Stimulated activated CD8-positive, alpha-beta memory T cell treated with anti-CD3 and anti-CD28 coated beads, Interleukin-15, amount 100 ng/mL, for 4 hours (primary cell): ENCODE results near the gene CLDND1.
A peak's percentile ranks its signal among the peaks of the same experiment; 100 is the strongest.

Experiments used
- DNase-seq, 2 donors: peaks; one replicate each; pipeline ENCODE4 v3.0.0-alpha.2; 2020; ENCODE audit warnings: low read depth in 2 of 2

The CLDND1 gene

DNA sequence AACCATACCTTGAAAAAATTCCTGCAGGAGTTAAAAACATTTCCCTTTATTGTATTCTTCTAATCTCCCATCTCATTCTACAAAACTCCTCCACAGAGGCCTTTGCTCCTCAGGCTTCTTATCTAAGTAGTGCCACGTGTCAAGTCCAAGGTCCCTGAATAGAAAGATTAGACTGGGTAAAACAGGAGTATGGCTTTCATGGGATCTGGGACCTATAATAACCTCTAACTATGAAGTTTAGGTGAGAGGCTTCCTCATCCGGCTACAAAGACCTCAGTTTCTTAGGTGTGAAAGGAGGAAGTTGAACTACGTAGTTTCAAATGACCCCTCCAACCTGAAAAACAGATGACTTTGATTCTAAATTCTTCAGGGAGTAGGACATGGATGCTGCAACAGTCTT is 29.1 kb upstream of the CLDND1 start:
- DNase-seq = no peak

DNA sequence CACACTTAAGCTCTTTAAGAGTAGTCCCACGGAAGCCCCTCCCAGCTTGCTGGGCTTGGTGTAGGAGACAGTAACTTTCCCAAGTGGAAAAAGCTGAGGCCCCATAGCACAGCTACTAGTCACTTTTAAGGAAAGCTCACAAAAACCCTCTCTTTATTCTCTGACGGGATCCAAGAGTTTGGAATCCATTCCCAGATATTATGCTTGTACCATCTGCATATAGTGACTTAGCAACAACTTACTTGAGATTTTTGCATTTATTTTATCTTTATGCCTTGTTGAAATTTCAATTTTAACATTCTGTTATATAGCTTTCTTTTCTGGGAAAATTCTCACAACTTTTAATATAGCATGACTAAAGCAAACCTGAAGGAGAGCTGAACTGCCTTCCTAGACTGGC is 28.5 kb upstream of the CLDND1 start:
- no peak for DNase-seq

DNA sequence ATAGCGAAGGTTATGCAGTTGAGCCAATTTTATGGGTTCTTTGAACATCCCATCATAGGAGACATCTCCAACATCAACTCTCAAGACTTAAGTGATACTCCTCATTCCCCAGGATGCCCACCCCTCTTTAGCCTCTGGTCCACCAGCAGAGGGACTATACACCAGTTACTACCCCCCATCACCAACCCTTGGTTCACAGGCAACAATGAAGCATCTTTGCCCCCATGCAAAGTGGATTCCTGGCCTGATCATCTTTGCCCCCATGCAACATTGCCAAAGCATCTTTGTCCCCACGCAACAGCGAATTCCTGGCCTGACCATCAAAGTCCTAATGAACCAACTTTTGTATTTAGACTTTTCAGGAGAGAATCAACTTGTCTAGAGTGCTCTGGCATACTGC is 28.1 kb upstream of the CLDND1 start:
- DNase-seq = no peak

DNA sequence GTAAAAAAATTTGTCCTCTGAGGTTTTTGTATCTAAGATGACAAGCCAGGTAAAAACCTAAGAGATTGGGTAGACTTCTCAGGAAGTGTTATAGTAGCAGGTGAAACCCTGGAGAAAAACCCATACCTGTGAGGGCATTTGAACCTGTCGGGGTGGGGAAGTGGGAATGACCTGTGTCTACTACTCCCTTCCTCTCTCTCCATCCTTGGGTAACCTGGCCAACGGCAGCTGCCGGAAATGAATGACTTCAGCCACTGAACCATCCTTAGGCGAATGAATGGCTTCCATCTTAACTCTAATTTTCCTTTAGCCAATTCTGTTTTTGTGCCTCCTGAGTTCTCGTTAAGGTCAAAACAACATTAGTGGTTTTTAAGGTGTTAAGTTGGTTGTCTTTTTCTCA is 25.8 kb upstream of the CLDND1 start:
- no peak for DNase-seq

DNA sequence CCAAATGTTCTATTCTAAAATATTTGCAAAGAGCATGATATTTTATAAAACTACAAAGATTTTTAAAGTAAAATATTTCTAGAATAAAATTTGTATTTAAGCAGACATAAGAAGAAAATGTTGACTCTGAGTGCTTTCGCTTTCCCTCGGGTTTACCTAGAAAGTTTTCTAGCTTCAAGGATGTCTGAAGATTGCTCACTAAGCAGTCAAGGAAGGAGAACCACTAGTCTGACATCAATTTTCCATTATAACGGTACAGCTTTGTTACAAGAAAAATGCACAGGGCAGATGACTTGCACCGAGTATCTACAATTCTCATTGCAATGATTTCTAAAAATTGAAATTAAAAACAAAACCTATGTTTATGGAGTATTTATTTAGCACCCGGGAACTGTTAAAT is 23.2 kb upstream of the CLDND1 start:
- DNase-seq = no peak

DNA sequence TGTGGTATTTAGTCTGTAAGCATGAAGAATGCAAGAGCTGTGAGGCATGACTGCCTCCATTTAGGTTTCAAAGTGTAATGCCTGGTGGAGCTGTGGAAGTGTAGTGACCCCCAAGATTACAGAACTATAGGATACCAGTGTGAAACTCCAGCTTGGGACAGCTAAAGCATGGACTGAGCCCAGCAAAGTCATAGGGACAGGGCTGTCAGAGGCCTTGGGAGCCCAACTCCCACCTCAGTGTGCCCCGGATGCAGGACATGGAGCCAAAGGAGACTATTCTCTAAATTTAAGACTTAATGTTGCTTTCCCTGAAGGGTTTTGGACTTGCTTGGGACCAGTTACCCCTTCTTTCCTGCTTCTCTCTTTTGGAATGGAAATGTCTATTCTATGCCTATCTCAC is 19.9 kb upstream of the CLDND1 start:
- no peak for DNase-seq

DNA sequence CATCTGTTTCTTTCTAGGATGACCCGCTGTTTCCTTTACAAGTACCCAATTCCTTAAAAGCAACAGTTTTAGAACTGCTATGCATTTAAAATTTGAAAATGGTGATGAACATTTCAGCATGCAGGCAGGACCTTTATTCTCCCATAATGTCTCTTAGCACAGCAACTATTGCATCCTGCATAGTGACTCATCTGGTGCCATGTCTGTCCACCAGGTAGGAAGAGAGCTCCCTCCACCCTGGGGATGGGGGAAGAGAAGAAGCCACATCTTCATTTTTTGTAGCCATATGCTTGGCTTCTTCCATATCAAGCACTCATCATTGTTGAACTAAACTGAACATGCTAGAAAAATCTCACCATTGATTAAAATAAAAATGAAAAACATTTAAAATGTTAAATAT is 19.0 kb upstream of the CLDND1 start:
- no peak for DNase-seq

DNA sequence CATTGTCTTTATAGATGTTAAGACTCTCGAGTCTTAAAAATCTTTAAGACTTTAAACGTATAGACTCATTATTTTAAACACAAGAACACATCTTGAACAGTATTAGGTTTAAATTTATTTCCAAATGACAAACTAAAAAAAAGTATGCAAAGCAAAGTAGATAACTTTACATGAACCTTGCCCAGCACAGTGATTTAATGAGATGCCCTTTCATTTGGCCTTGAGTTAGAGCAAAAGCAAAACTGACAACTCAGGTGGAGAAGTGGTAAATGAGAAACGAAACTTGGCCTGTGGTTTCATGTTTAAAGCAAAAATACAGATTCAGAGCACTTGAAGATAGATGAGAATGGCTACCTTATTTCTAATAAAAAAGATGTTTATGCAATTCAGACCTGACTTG is 17.6 kb upstream of the CLDND1 start:
- no peak for DNase-seq

DNA sequence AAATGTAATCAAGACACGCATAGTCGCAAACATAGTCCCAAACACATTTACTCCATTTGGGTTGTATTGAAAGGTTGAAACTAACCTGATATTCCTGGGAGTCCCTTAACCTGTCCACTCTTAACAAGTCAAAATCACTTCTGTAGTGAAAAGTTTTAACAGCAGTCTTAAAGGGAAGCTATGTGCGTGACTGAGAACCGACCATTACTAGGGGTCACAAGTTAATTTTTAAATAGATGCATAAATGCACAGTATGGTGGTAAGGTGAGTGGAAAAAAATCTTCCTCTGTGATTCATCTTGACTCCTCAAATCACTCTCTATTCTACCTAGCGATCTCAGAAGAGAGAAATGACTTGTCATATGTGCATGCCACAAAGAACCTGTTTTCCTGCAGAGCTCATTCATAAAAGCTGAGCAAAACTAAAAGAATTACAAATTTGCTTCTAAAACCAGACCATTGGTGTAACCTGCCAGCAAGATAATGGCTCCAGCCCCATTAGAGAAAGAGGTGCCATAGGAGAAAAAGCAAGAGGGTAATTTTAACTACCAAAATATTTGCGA is 13.8 kb upstream of the CLDND1 start:
- no peak for DNase-seq

DNA sequence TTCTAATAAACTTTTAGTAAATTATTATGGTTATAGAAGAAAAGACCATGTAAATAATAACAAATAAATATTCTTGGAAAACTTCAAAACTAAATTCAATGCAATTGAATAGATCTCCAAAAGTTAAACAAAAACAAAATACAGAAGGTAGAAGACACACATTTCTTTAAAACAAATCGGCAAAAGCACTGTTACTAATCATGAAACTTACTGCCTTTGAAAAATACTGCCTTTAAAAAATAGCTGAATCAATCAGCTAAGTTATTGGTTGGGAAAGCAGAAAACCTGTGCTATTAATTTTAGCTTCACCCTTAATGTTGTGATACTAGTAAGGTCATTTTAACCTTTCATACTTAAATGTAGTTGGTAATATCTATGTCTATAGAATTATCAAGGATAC is 12.0 kb upstream of the CLDND1 start:
- DNase-seq = no peak

DNA sequence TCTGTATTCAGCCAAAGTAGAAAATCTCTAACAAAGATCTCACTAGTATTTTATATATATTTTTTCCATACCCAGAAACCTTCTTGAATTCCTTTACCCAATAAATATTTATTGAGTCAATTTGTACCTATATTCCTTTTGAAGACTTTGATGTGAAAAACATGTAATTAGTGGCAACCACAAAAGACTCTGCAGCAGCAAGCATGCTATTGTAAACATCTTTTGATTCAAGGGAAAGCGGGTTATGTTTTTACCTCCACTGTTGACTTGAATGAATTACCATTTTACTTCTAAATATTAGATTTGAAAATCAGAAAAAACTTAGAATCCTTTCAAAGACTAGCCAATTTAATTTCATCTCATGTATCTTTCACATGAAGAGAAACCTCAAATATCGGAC is 11.5 kb upstream of the CLDND1 start:
- no peak for DNase-seq

DNA sequence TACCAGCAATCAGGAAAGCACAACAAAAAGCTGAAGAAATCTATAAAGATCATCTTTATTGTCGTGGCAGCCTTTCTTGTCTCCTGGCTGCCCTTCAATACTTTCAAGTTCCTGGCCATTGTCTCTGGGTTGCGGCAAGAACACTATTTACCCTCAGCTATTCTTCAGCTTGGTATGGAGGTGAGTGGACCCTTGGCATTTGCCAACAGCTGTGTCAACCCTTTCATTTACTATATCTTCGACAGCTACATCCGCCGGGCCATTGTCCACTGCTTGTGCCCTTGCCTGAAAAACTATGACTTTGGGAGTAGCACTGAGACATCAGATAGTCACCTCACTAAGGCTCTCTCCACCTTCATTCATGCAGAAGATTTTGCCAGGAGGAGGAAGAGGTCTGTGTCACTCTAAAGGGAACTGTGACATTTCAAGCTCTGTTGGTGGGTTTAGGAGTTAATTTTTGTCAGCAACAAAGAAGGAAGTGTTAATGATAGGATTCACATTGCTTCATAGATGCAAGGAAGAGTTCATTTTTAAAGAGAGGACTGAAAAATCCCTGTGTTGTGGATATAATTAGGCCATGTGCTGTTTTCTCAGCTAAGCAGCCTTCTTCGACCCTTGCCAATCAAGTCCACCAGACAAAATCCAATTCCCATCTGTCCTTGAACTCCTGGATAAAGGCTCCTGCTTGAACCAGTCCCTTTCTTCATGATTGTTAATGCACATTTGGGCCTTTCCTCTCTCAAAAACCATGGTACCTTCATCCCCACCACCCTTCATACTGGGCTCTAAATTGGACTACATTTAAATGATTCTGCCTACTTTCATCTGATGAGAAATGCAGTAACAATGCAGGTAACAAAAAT is 10.2 kb upstream of the CLDND1 start:
- DNase-seq = no peak

DNA sequence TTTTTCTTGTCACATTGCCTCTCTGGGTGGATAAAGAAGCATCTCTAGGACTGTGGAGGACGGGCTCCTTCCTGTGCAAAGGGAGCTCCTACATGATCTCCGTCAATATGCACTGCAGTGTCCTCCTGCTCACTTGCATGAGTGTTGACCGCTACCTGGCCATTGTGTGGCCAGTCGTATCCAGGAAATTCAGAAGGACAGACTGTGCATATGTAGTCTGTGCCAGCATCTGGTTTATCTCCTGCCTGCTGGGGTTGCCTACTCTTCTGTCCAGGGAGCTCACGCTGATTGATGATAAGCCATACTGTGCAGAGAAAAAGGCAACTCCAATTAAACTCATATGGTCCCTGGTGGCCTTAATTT is 9.6 kb upstream of the CLDND1 start:
- DNase-seq = no peak

DNA sequence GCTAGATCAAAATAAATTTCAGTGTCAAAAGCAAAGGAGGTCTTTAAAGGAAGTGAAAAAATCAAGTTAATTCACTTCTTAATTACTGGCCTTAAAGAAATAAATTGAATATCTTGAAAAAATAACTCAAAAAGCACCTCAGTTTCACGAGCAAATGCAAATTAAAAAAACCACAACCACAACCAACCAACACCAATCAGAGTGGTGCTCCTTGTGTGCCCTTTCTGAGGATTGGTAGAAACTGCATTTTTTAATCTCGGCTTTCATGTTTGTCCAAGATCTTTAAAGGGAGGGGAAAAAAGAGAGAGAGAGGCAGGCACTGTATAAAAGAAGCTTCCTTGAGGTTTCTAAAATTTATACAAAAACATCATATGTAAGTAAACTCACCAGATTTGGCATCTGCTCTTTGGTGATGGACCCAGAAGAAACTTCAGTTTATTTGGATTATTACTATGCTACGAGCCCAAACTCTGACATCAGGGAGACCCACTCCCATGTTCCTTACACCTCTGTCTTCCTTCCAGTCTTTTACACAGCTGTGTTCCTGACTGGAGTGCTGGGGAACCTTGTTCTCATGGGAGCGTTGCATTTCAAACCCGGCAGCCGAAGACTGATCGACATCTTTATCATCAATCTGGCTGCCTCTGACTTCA is 9.0 kb upstream of the CLDND1 start, which contains the start of gene GPR15:
Gene GPR15, plus strand, starts transcription at position 357 of the 653 bp plus-strand sequence. Its CDS starts 56 bp downstream, at position 413.
- no peak for DNase-seq

DNA sequence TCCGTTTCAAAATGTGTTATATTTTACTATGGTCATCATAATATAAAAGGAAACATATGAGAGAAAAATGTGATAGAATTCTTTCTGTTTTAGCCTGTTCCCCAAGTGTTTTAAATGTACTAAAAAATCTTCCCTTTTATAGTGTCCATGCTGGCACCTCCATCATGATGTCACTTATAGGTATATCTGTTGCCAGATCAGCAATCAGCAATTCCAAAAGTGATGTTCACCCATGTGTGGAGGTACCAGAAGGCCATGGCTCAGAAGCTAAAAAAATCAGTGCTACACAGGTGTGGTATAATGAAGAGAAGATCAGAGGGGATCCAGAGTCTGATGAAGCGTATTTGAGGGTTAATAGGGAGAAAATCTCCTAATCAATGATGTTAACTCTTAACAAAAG is 8.0 kb upstream of the CLDND1 start:
- DNase-seq = no peak

DNA sequence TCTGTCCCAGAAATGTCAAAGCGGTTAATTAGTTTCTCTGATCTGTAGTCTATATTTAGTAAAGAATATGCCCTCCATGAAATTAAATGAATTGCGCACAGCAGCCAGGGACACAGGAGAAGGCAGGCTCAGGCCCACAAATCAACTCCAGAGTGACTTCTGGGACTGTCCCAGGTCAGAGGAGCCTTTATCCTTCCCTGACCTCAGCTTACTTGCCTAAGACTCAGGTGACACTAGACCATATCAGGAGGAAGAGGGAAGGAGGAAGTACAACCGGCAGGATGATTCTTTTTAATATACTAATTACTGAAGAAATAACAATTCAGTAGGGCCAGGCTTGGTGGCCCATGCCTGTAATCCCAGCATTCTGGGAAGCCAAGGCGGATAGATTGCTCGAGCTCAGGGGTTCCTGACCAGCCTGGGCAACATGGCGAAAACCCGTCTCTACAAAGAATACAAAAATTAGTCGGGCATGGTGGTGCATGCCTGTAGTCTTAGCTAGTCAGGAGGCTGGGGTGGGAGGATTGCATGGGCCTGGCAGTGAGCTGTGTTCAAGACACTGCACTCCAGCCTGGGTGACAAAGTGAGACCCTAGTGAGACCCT is 7.3 kb upstream of the CLDND1 start:
- no peak for DNase-seq

DNA sequence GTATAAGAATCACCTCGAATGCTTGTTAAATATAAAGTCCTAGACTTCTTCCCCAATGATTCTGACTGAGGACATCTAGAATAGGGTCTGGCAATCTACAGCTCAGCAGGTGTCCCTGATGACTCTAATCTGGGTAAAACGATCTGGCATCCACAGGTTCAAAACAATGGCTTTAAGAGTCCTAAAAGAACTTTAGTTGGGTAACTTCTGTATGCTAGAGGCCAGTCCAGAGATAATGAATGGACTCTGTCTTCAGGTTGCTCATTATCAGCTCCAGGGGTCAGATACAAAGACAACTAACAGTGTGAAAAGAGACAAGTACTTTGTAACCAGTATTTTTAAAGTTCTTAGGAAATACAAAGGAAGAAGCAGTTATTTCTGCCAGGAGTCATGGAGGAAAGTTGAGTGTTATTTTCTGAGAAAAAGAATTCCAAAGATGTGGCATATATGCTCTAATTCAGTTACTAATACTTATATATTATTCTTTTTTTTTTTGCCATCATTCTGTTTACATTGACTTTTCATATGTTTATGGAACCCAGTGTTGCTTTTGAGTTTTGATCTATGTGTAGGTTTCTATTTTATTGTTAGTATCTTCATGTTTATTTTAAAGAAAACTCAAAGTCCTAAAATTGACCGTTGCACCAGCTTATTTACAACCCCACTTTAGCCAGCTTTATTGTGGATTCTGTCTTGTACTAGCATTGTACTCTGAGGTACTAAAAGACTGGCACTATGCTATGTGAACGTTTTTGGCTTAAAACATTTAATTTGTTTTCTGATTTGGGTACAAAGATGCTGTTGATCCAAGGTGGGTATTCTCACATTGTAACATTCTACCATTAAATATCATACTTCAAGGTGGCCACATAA is 6.0 kb upstream of the CLDND1 start:
- no peak for DNase-seq

DNA sequence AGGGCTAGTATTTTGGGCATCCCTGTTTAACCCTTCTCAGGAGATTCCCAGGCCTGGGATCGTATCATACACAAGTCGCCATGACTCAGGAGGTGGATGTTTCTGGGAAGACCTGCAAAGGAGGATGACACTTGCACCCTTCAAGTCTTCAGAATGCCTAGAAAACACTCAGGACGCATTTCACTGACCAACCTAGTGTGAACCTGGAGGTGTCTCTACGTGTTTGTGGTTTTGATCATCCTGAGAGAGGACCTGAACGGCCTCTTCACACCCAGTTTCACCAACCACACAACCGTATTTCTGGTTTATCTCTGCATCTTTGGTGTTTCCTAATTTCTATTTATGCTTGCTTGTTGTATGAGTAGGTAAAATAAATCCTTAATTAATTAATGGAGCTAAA is 2.8 kb upstream of the CLDND1 start:
- DNase-seq = no peak

DNA sequence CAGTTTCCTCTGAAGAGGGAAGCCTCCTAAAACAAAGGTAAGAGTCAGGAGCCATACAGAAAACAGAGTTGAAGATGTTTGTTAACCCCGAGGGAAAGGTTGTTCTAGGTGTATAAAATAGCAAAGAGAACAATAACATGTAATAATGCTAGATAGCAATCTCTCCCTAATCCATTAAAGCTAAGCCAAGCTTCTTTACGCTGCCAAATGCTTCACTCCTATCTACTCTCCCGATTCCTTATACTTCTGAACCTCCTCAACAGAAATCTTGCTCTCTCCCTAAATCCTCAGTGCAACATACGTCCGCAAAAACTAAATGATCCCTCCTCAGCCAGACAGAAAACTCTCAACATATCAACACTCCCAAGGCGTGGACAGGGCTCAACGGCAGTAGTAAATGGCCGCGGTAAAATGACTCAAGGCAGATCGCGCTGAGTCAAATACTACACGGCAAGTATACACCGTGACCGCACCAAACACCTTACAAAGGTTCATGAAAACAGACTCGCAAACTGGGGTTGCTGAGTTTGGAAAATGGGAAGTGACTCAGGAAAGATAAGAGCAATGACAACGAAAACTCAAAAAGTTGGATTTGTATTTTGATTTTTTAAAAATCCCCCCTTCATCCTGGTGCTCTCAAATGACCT is 682 bp downstream of the CLDND1 start:
- peak; percentile 13 to 21 for DNase-seq

DNA sequence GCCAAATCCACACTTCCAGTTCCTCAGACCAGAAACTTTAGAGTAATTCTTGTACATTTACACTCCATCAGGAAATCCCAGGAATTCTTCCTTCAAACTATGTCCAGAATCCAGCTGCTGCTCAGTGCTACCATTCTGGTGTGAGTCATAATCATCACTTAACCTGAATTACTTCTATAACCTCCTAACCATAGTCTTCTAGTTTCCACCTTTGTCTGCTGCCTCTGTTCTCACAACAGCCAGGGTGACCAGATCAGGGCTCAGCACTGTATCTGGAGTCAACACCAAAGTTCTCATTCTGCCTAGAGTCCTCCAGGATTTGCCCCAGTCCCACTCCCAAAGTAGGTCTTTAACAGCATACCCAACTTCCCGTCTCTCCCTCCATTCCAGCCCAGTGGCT is 3.4 kb downstream of the CLDND1 start:
- no peak for DNase-seq

DNA sequence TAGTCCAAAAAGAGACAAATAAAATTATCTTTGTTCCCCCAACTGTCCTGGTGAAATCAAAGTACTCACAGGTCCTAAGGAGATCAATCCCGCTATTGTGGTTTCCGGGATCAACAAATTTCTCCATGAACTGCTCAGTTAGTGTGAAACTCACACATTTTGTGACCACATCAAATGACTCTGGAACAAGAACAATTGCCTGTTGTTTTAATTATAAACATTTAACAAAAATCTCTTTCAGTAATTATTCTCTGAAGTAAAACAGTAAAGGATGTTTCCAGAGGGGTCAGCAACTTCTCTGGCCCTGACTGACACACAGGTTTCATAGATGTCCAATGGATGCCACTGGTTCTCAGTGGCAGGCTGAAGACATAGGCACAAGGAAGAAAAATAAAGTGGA is 3.9 kb downstream of the CLDND1 start:
- DNase-seq = no peak
